Adrenal gland (tissue), 12 donors: ENCODE measurements around the gene GOLT1A. TPM values are rescaled to one million over a fixed set of nuclear protein-coding genes. Genes with fewer than 3 reads are reported as not detected.

ENCODE experiments used
- DNase-seq, 7 donors: peaks; one replicate each; pipeline ENCODE4 v3.0.0-alpha.2; 2019 to 2020
- H3K27ac ChIP-seq, 5 donors: fragments of 200-600 bp; sonication (generic) in 4 of 5; 1 replicate in 3 of 5; 2 replicates in 2 of 5; pipeline versions ENCODE4 v1.5.1 to v1.8.0; 2016 to 2020; ENCODE audit warnings: mild to moderate bottlenecking in 1 of 5
- H3K27me3 ChIP-seq: fragments of 200-600 bp; 2 replicates; pipeline ENCODE4 v1.8.0; 2021
- H3K36me3 ChIP-seq, 2 donors: fragments of 200-600 bp; replicated peaks in 1 of 2; 1 replicate in 1 of 2; 2 replicates in 1 of 2; pipeline versions ENCODE4 v1.5.1 to v1.8.0; 2018 to 2022
- H3K4me1 ChIP-seq, 2 donors: fragments of 200-600 bp; replicated peaks in 1 of 2; 1 replicate in 1 of 2; 2 replicates in 1 of 2; pipeline versions ENCODE4 v1.5.1 to v1.8.0; 2018 to 2021
- H3K4me3 ChIP-seq, 4 donors: fragments of 200-600 bp; sonication (generic) in 3 of 4; one replicate each; pipeline ENCODE4 v1.5.1; 2016 to 2018
- H3K9me3 ChIP-seq, 3 donors: fragments of 200-600 bp; sonication (generic) in 1 of 3; replicated peaks in 1 of 3; 1 replicate in 2 of 3; 2 replicates in 1 of 3; pipeline versions ENCODE4 v1.5.1 to v1.8.0; 2016 to 2021
- POLR2A ChIP-seq, 2 donors: fragments of 450-650 bp; IDR thresholded peaks; one replicate each; pipeline ENCODE4 v1.6.1; 2017; ENCODE audit warnings: antibody characterized with exemption in 2 of 2, mild to moderate bottlenecking in 2 of 2, moderate library complexity in 1 of 2
- WGBS, 4 donors: extraction: QIAGEN DNeasy Blood & Tissue Kit in 2 of 4; methylation state at CpG; one replicate each; pipeline versions ENCODE4 v1.1.5 to v1.1.7; 2013 to 2017; 5-methylcytosine and 5-hydroxymethylcytosine counted together
- intact Hi-C, 2 donors: fragments of 100-400 bp; cut with DNase I; formaldehyde crosslinking; loops; one replicate each; pipeline versions ENCODE4 v1.14.1 to v1.15.0; 2022 to 2023
- polyA plus RNA-seq, 3 donors: library from polyadenylated mRNA; stranded (reverse); fragments of 200-250 nt in 2 of 3; fragments of 350-450 nt in 1 of 3; fragmentation: Illumina TruSeq in 1 of 3; extraction: RNeasy Lipid Tissue Mini Kit (QIAGEN cat#74804) in 1 of 3; gene quantifications; one replicate each; pipeline ENCODE4 v1.2.3, GENCODE V29; 2013 to 2014
- total RNA-seq, 9 donors: library from RNA; depleted of rRNA in 4 of 9; stranded (reverse); fragments of >200 nt in 4 of 9; fragments of 120-200 nt in 1 of 9; fragmentation: NEBNext Ultra II Directional in 1 of 9; extraction: Animal tissue kit (Norgen Biotek cat#: 25700) in 1 of 9; gene quantifications; one replicate each; pipeline versions ENCODE4 v1.1.0 to v1.2.4, GENCODE V29; 2013 to 2023
- TF ChIP-seq, protein P1 (sequence below), 6 experiments: fragments of 450-650 bp in 4 of 6; fragments of 200-600 bp in 2 of 6; sonication (generic) in 1 of 6; IDR thresholded peaks; 1 replicate in 5 of 6; 2 replicates in 1 of 6; pipeline versions ENCODE4 v1.5.1 to v1.8.0; 2016 to 2021; ENCODE audit warnings: antibody characterized with exemption in 6 of 6, mild to moderate bottlenecking in 2 of 6, moderate library complexity in 1 of 6
- donor health status: healthy with polysubstance abuse.
- donor health status: Bipolar disorder and iron deficiency.
- donor health status: DM: yes; HTN: yes; CAD: no.
- donor health status: DM: no; HTN: no; CAD: no.
- donor health status: DM: no; HTN: no; CAD: no.
- donor health status: DM: yes; HTN: yes; CAD: no.

GOLT1A gene
- total and polyA plus RNA-seq, 12 donors = 0.17 to 0.32 (median 0.31) TPM; not detected in 9

DNA sequence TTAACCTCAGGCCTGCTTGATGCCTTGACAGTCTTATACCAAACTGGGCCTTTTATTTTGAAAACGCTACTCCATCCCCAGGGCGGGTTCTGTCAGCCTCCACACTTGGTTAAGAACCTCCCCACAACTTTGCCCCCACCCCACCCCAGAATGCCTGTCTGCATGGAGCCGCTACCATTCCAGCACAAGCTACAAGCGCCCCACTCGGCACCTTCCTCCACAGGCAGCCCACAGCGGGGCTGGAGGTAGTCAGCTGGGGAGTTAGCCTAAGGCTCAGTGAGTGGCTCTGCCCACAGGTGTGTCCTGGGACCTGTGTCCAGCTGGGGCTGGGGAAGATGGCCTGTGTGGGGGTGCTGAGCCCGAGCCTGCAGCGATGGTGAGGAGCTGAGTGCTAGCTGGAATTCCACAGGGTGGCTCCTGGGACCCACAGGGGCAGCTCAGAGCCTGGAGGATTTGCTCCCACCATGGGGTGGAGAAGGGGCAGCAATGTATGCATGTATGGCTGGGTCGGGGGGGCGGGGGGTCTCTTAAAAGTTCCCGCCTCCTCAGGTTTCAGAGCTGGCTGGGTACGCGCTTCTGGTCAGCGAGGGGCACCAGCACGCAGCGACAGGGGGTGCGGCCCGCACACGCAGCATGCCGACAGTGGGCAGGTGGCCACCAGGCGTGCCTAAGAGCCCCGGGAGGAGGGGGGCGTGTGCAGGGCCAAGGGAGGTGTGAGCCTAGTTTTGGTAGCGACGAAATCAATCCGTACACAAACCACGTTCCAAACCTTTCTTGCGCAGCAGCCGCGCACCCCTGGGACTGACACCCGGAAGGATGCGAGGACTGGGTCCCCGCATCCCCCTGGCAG, 62.9 kb downstream of the GOLT1A start:
- WGBS, 4 donors = 33 to 56% (median 35%) methylated on average over 17 to 33 of the region's 33 CpGs
- DNase-seq = no peak
- H3K4me3 ChIP-seq = peak overlapping the region in 2 of 4 donors; percentile 23 to 70
- H3K4me1 ChIP-seq = peaks cover 3 to 12% of the 10 kb centered on the region in 2 donors
- no peaks in the 10 kb centered on the region for H3K36me3 ChIP-seq
- intact Hi-C loops = no loop called here
- H3K27ac ChIP-seq = peak overlapping the region in 3 of 5 donors; percentile 6 to 82 (median 73)
- no peaks in the 10 kb centered on the region for H3K9me3 ChIP-seq
- H3K27me3 ChIP-seq = no peaks in the 10 kb centered on the region
- no peak for TF ChIP-seq POLR2A (IDR thresholded peaks at IDR 0.05)
- TF ChIP-seq, protein P1, sequence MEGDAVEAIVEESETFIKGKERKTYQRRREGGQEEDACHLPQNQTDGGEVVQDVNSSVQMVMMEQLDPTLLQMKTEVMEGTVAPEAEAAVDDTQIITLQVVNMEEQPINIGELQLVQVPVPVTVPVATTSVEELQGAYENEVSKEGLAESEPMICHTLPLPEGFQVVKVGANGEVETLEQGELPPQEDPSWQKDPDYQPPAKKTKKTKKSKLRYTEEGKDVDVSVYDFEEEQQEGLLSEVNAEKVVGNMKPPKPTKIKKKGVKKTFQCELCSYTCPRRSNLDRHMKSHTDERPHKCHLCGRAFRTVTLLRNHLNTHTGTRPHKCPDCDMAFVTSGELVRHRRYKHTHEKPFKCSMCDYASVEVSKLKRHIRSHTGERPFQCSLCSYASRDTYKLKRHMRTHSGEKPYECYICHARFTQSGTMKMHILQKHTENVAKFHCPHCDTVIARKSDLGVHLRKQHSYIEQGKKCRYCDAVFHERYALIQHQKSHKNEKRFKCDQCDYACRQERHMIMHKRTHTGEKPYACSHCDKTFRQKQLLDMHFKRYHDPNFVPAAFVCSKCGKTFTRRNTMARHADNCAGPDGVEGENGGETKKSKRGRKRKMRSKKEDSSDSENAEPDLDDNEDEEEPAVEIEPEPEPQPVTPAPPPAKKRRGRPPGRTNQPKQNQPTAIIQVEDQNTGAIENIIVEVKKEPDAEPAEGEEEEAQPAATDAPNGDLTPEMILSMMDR (IDR thresholded peaks at IDR 0.05) = no peak

- WGBS, 4 donors = 79 to 90% (median 87%) methylated on average over 14 to 16 of the region's 16 CpGs
- H3K27ac ChIP-seq = peak overlapping the region in 1 of 5 donors; percentile 82
- H3K27me3 ChIP-seq = no peaks in the 10 kb centered on the region
- H3K4me1 ChIP-seq = peaks cover 6 to 18% of the 10 kb centered on the region in 2 donors
- intact Hi-C loops = no loop called here
- H3K9me3 ChIP-seq = no peaks in the 10 kb centered on the region
- H3K36me3 ChIP-seq = no peaks in the 10 kb centered on the region
- no peak for TF ChIP-seq POLR2A (IDR thresholded peaks at IDR 0.05)
- TF ChIP-seq, protein P1 (IDR thresholded peaks at IDR 0.05) = no peak
- no peak overlapping the region for H3K4me3 ChIP-seq
- DNase-seq = no peak
Observed at GRCh38 chr1:204149635-204150565, 63.9 kb downstream of the GOLT1A start.

DNA sequence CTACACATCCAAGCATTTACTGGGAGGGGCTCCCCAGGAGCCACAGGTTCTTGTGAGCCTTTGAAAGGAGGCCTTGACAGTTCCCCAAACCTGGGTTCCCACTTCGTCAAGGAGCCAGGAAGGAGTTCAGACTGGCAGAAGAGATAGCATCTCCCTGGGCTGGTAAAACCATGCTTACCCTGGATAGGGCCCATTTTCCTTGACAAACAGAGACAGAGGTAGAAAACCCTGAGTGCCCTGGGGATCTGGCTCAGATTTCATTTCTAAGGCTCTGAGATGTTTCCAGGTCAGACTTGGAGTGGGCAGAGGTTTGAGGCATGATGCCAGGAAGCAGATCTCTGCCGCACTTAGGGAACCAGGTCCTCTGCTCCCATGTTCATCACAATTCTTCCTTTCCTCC, 64.7 kb downstream of the GOLT1A start:
- DNase-seq = no peak
- Histone ChIP-seq H3K27ac (no peak overlapping the region), H3K9me3 (no peaks in the 10 kb centered on the region), H3K4me3 (no peak overlapping the region), H3K4me1 (peaks cover 6 to 18% of the 10 kb centered on the region in 2 donors), H3K27me3 (no peaks in the 10 kb centered on the region), H3K36me3 (no peaks in the 10 kb centered on the region)
- 65 to 80% (median 77%) methylated on average over 2 of the region's 2 CpGs for WGBS, 4 donors
- intact Hi-C loops = no loop called here
- no peak for TF ChIP-seq POLR2A (IDR thresholded peaks at IDR 0.05)
- TF ChIP-seq, protein P1 (IDR thresholded peaks at IDR 0.05) = no peak

Other genes starting within 250 kb of the GOLT1A start
- 10 to 100 TPM in 8 of 9 donors, 1 to 10 TPM in 1; 4.2 to 44.5 (median 28.2) TPM for gene SOX13, start 140.9 kb downstream of the GOLT1A start, total RNA-seq
- gene SOX13, start 140.9 kb downstream of the GOLT1A start, polyA plus RNA-seq = 10 to 100 TPM; 10.1 to 23.6 (median 10.3) TPM
- 10 to 100 TPM in 6 of 9 donors, 1 to 10 TPM in 3; 3.8 to 78.6 (median 11.5) TPM for gene ETNK2, start 61.9 kb downstream of the GOLT1A start, total RNA-seq
- gene ETNK2, start 61.9 kb downstream of the GOLT1A start, polyA plus RNA-seq = 1 to 10 TPM; 3.1 to 7.7 (median 4.1) TPM
- gene REN, start 47.7 kb downstream of the GOLT1A start, total RNA-seq = 1 to 10 TPM in 2 of 9 donors, under 1 TPM in 4, not detected in 3; 0.33 to 3.4 (median 0.95) TPM
- gene REN, start 47.7 kb downstream of the GOLT1A start, polyA plus RNA-seq = 1 to 10 TPM in 1 of 3 donors, under 1 TPM in 2; 0.24 to 3.6 (median 0.80) TPM
- under 1 TPM in 1 of 9 donors, not detected in 8; 0.50 TPM for gene KISS1, start 17.5 kb downstream of the GOLT1A start, total RNA-seq
- gene KISS1, start 17.5 kb downstream of the GOLT1A start, polyA plus RNA-seq = under 1 TPM in 1 of 3 donors, not detected in 2; 0.34 TPM
- gene PLEKHA6, start 145.9 kb upstream of the GOLT1A start, total RNA-seq = 10 to 100 TPM in 1 of 9 donors, 1 to 10 TPM in 8; 2.2 to 13.8 (median 5.5) TPM
- 10 to 100 TPM in 1 of 3 donors, 1 to 10 TPM in 2; 3.0 to 12.8 (median 3.6) TPM for gene PLEKHA6, start 145.9 kb upstream of the GOLT1A start, polyA plus RNA-seq
- 10 to 100 TPM; 31.8 to 58.9 (median 44.1) TPM for gene PPP1R15B, start 197.8 kb upstream of the GOLT1A start, total RNA-seq
- 10 to 100 TPM in 1 of 3 donors, 1 to 10 TPM in 2; 6.8 to 29.9 (median 8.6) TPM for gene PPP1R15B, start 197.8 kb upstream of the GOLT1A start, polyA plus RNA-seq